Pons (tissue), 1 donor: Measurements from ENCODE around the gene NLN.
"Not testable (repeated sequence)": the region's sequence is repeated elsewhere in the genome, so short reads cannot be mapped to it uniquely, and the experiment has no call there.

Experiments used
- DNase-seq: peaks from one replicate; pipeline ENCODE4 v3.0.0-alpha.2; 2016; ENCODE audit warnings: low spot score

The NLN gene

GRCh38 chr5:65832152-65832551 is 110.1 kb downstream of the NLN start:
- DNase-seq, result no peak

GRCh38 chr5:65832603-65833228 is 110.7 kb downstream of the NLN start:
- no peak for DNase-seq

- no peak for DNase-seq
These were observed 111.8 kb downstream of the NLN start for GRCh38 chr5:65833780-65834179.

GRCh38 chr5:65834306-65834705 is 112.3 kb downstream of the NLN start:
- DNase-seq, result peak; percentile 58

GRCh38 chr5:65835191-65835590 is 113.2 kb downstream of the NLN start:
- peak; percentile 51 for DNase-seq

GRCh38 chr5:65837139-65837538 is 115.1 kb downstream of the NLN start:
- no peak for DNase-seq

- DNase-seq, result not testable (repeated sequence)
These were observed 117.2 kb downstream of the NLN start for GRCh38 chr5:65839170-65839569.

- no peak for DNase-seq
These were observed 118.1 kb downstream of the NLN start for GRCh38 chr5:65840071-65840470.

- DNase-seq, result not testable (repeated sequence)
These were observed 122.8 kb downstream of the NLN start for GRCh38 chr5:65844763-65845162.

- no peak for DNase-seq
These were observed 124.1 kb downstream of the NLN start for GRCh38 chr5:65846101-65846500.

GRCh38 chr5:65847019-65847418 is 125.0 kb downstream of the NLN start:
- DNase-seq, result not testable (repeated sequence)

- DNase-seq, result not testable (repeated sequence)
These were observed 127.9 kb downstream of the NLN start for GRCh38 chr5:65849918-65850317.

GRCh38 chr5:65854925-65855324 is 132.9 kb downstream of the NLN start:
- DNase-seq, result no peak

GRCh38 chr5:65855766-65856315 is 133.8 kb downstream of the NLN start:
- DNase-seq, result no peak

GRCh38 chr5:65856520-65856919 is 134.5 kb downstream of the NLN start:
- no peak for DNase-seq

- DNase-seq, result no peak
These were observed 136.3 kb downstream of the NLN start for GRCh38 chr5:65858316-65858715.

GRCh38 chr5:65861830-65862241 is 139.8 kb downstream of the NLN start:
- DNase-seq, result no peak

GRCh38 chr5:65862384-65862783 is 140.4 kb downstream of the NLN start:
- DNase-seq, result no peak

GRCh38 chr5:65863747-65864146 is 141.7 kb downstream of the NLN start:
- no peak for DNase-seq

- no peak for DNase-seq
These were observed 145.0 kb downstream of the NLN start for GRCh38 chr5:65866837-65867521.

GRCh38 chr5:65867542-65868195 is 145.7 kb downstream of the NLN start:
- no peak for DNase-seq

- no peak for DNase-seq
These were observed 146.5 kb downstream of the NLN start for GRCh38 chr5:65868509-65868908.

GRCh38 chr5:65871182-65871581 is 149.2 kb downstream of the NLN start:
- DNase-seq, result no peak
